Measurements from ENCODE around the gene SPACA4. TPM values are rescaled to one million over a fixed set of nuclear protein-coding genes. Genes with fewer than 3 reads are reported as not detected.

The SPACA4 gene
- total and polyA plus RNA-seq, 9 of the 15 experiments (the other 6 are each of a cell fraction or from before 2014, with no cell fraction given), result not detected

GRCh38 chr19:48619692-48620585 is 13.4 kb downstream of the SPACA4 start (continued):
- TF ChIP-seq ZNF121 (CRISPR knock-in tag; conservative IDR thresholded peaks at IDR 0.05), result no peak
- TF ChIP-seq ATF6 (CRISPR knock-in tag; IDR thresholded peaks at IDR 0.05), result no peak
- no peak for TF ChIP-seq NFE2 (IDR thresholded peaks at IDR 0.05; ENCODE audit: low read depth)
- TF ChIP-seq ZNF639 (CRISPR knock-in tag; conservative IDR thresholded peaks at IDR 0.05 in 1 of 2, IDR thresholded peaks at IDR 0.05 in 1 of 2), result no peak
- peak; percentile 4 for TF ChIP-seq PRDM10 (IDR thresholded peaks at IDR 0.05; ENCODE audit: partially characterized antibody)
- TF ChIP-seq POU5F1 (IDR thresholded peaks at IDR 0.05; ENCODE audit: borderline replicate concordance, low read depth, low read length, partially characterized antibody), result no peak
- TF ChIP-seq ZNF77 (CRISPR knock-in tag; IDR thresholded peaks at IDR 0.05), result no peak
- TF ChIP-seq KLF6 (CRISPR knock-in tag; IDR thresholded peaks at IDR 0.05; ENCODE audit: borderline replicate concordance), result no peak
- peak; percentile 68; the same call in 1 of the 2 replicates for TF ChIP-seq FOXO4 (CRISPR knock-in tag; IDR thresholded peaks at IDR 0.05)
- 0 out of 2 replicates have a peak, but pooled peaks have one; percentile 27 for TF ChIP-seq TOE1 (IDR thresholded peaks at IDR 0.05; ENCODE audit: borderline replicate concordance)
- TF ChIP-seq TOE1 (CRISPR knock-in tag; IDR thresholded peaks at IDR 0.05; ENCODE audit: borderline replicate concordance, low read depth), result no peak
- TF ChIP-seq AFF4 (CRISPR knock-in tag; IDR thresholded peaks at IDR 0.05), result no peak
